SU-DHL-6 (cell line): Measurements from ENCODE around the gene DCAF7.

Experiments used
- CTCF ChIP-seq: fragments of 200-600 bp; sonication (generic); IDR thresholded peaks from one replicate; pipeline ENCODE4 v1.5.1; 2017; ENCODE audit warnings: antibody characterized with exemption, mild to moderate bottlenecking, low read length, moderate library complexity; ENCODE audit not compliant: insufficient read depth, poor library complexity, severe bottlenecking
- EZH2phosphoT487 ChIP-seq: fragments of 200-600 bp; sonication (generic), shearing (Covaris generic); conservative IDR thresholded peaks from 2 replicates; pipeline ENCODE4 v1.6.1; 2018; ENCODE audit warnings: mild to moderate bottlenecking, antibody characterized with exemption, low read length, moderate library complexity, mixed read lengths

GRCh38 chr17:63512388-63512787 is 37.9 kb upstream of the DCAF7 start:
- no peak for TF ChIP-seq CTCF
- TF ChIP-seq EZH2phosphoT487: no peak
